ENCODE data around the gene GMPR2.

- TF ChIP-seq CTCF (IDR thresholded peaks at IDR 0.05; ENCODE audit: low read depth, low read length) (no peak), MAX (IDR thresholded peaks at IDR 0.05; ENCODE audit: low read depth, low read length) (no peak), POLR2A (IDR thresholded peaks at IDR 0.05; ENCODE audit: extremely low read depth, insufficient read length) (no peak), MYC (IDR thresholded peaks at IDR 0.05; ENCODE audit: low read depth, low read length) (no peak)
Observed at GRCh38 chr14:24186831-24187538, 45.7 kb upstream of the GMPR2 start.
